Calu3 (cell line): ENCODE measurements around the gene PKP3. TPM values are rescaled to one million over a fixed set of nuclear protein-coding genes. Genes with fewer than 3 reads are reported as not detected.

Experiments used
- BruUV-seq: library from RNA; stranded (reverse); fragments of 400-500 nt; replicated peaks from 2 replicates; lab custom pipeline; 2021; lab: Mats Ljungman, UMichigan
- CTCF ChIA-PET: fragments of 300-600 bp; sonication (Branson Sonifier 250); formaldehyde crosslinking; loops from one replicate; lab custom pipeline; 2022; ENCODE audit warnings: antibody characterized with exemption; lab: Charles Lee
- DNase-seq: peaks from one replicate; pipeline ENCODE4 v3.0.0; 2022
- H3K27ac Mint-ChIP-seq: one replicate; pipeline ENCODE4 v1.8.0; 2022; ENCODE audit warnings: mixed read lengths; ENCODE audit not compliant: unreplicated experiment
- H3K27me3 Mint-ChIP-seq: one replicate; pipeline ENCODE4 v1.8.0; 2022; ENCODE audit warnings: mixed read lengths; ENCODE audit not compliant: unreplicated experiment
- H3K36me3 Mint-ChIP-seq: one replicate; pipeline ENCODE4 v1.8.0; 2022; ENCODE audit warnings: mild to moderate bottlenecking, moderate library complexity, mixed read lengths; ENCODE audit not compliant: insufficient read depth, unreplicated experiment
- H3K4me1 Mint-ChIP-seq: one replicate; pipeline ENCODE4 v1.8.0; 2022; ENCODE audit warnings: mild to moderate bottlenecking, low read depth, mixed read lengths; ENCODE audit not compliant: unreplicated experiment
- H3K4me3 Mint-ChIP-seq: one replicate; pipeline ENCODE4 v1.8.0; 2022; ENCODE audit warnings: mild to moderate bottlenecking, low read depth, moderate library complexity, mixed read lengths; ENCODE audit not compliant: unreplicated experiment
- H3K9me3 Mint-ChIP-seq: one replicate; pipeline ENCODE4 v1.8.0; 2022; ENCODE audit warnings: low read depth, mixed read lengths; ENCODE audit not compliant: unreplicated experiment
- CTCF ChIP-seq: fragments of 200-600 bp; IDR thresholded peaks from one replicate; pipeline ENCODE4 v1.8.0; 2022; ENCODE audit warnings: antibody characterized with exemption; ENCODE audit not compliant: unreplicated experiment
- intact Hi-C: fragments of 100-400 bp; cut with micrococcal nuclease; formaldehyde crosslinking; loops from one replicate; pipeline ENCODE4 v1.10.0; 2022; ENCODE audit not compliant: unreplicated experiment
- total RNA-seq: library from RNA; stranded (reverse); gene quantifications from 2 replicates; pipeline ENCODE4 v1.2.3, GENCODE V29; 2022

PKP3 gene
- total RNA-seq, 1 experiment from 2014 or later = 128 TPM

DNA sequence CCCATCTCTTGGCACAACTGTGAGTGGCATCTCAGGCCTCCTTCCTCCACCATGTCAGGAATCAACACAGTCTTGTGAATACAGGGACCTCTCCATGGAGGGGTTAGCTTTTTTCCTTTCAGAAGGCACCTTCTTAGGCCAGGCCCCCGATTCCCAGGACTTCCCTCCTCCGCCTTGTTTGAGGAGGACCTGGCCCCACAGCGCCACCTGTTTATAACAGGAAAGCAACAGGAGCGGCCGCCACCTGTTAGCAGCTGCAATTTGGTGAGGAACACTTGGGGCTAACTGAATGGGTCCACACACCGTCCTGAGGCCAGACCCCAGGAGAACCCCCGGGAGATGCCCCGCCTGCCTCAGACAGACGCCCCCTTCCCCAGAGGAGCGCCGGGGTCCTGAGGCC, 3.8 kb upstream of the PKP3 start:
- CTCF ChIA-PET = no interaction called here
- Mint-ChIP-seq H3K27me3 (peaks cover 25% of the 10 kb centered on the region), H3K9me3 (no peaks in the 10 kb centered on the region), H3K4me3 (no peak overlapping the region), H3K27ac (no peak overlapping the region), H3K36me3 (peaks cover 21% of the 10 kb centered on the region), H3K4me1 (peaks cover 10% of the 10 kb centered on the region)
- intact Hi-C loops = no loop called here
- DNase-seq = no peak
- BruUV-seq = no TSS peak
- TF ChIP-seq CTCF = peak; percentile 25

DNA sequence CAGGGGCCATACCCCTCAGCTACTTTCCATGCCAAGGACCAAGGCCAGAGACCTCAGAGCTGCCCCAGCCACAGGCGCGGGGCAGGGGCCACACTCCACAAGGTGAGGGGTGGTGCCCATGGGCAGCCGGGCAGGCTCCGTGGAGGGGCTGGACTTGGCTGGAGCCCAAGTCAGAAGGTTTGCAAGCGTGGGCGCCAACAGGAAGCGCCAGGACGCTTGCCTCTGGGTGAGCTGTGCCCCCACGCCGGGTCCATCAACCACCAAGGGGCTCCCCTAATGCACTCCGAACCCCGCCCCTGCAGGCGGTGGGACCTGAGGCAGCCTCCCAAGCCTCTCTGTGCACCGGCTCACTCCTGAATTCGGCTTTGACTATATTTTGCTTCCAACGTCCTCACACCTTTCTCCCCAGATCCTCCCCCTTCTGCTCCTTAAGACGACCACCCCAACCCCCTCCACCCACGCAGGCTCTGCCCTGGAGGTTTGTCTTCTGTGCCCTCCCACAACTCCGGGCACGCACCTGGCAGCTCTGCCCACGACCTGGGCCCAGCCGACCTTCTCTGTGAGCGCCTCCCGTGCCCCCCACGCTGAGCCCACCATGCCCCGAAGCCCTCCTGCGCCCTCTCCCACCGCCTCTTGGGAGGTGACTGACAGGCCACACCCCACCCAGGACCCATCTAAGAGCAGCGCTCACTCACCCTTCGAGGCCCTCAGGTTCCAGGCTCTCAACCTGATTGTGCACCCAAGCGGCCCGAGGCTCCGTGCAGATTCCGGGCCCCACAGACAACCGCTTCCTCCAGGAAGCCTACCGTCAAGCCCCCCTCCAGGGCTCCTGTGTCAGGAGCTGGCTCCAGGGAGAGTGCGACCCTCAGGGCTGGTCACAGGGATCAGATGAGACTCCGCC, 2.6 kb upstream of the PKP3 start:
- DNase-seq = no peak
- peaks cover 31% of the 10 kb centered on the region for H3K36me3 Mint-ChIP-seq
- no peak overlapping the region for H3K4me3 Mint-ChIP-seq
- CTCF ChIA-PET = interaction anchor here (0.6 kb wide), 1 partner anchor 79 kb away, joined by 3 read pairs; no protein-coding TSS in a partner anchor
- H3K4me1 Mint-ChIP-seq = peaks cover 17% of the 10 kb centered on the region
- intact Hi-C loops = no loop called here
- peaks cover 25% of the 10 kb centered on the region for H3K27me3 Mint-ChIP-seq
- no peak for TF ChIP-seq CTCF
- H3K9me3 Mint-ChIP-seq = no peaks in the 10 kb centered on the region
- no TSS peak for BruUV-seq
- no peak overlapping the region for H3K27ac Mint-ChIP-seq

DNA sequence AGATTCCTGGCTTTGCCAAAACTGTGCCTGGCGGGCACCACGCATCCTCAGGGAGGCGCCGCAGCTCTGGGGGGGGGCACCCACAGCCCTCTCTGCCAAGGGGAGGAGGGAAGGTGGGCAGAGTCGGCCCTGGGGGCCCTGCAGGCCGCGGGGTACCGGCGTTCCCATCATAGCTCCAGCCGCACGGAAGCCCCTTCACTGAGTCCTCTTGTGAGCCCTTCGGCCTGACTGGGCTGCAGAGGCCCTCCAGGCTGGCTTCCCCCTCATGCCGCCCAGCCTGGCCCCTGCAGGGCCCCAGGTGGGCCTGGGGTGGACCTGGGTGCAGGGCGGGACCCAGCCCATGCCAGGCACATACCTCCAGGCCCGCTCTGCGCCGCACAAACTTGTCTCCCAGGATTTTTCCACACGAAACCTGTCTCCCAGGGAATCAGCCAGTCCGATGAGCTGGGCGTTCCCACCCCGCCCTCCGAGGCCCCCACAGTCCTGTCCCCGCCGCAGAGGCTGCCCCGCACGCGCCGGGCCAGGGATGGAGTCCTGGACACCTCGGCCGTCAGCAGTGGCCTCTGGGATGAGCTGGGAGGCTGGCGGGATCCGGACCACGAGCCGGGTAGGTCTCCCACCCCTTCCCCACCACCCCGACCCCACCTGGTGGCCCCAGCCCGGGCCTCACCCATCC, 1.8 kb upstream of the PKP3 start:
- Mint-ChIP-seq H3K9me3 (no peaks in the 10 kb centered on the region), H3K27me3 (peaks cover 23% of the 10 kb centered on the region), H3K36me3 (peaks cover 35% of the 10 kb centered on the region), H3K27ac (no peak overlapping the region), H3K4me1 (peaks cover 17% of the 10 kb centered on the region), H3K4me3 (no peak overlapping the region)
- intact Hi-C loops = no loop called here
- BruUV-seq = no TSS peak
- DNase-seq = no peak
- CTCF ChIA-PET = interaction anchor here (0.6 kb wide), 1 partner anchor 80 kb away, joined by 3 read pairs; no protein-coding TSS in a partner anchor
- no peak for TF ChIP-seq CTCF

DNA sequence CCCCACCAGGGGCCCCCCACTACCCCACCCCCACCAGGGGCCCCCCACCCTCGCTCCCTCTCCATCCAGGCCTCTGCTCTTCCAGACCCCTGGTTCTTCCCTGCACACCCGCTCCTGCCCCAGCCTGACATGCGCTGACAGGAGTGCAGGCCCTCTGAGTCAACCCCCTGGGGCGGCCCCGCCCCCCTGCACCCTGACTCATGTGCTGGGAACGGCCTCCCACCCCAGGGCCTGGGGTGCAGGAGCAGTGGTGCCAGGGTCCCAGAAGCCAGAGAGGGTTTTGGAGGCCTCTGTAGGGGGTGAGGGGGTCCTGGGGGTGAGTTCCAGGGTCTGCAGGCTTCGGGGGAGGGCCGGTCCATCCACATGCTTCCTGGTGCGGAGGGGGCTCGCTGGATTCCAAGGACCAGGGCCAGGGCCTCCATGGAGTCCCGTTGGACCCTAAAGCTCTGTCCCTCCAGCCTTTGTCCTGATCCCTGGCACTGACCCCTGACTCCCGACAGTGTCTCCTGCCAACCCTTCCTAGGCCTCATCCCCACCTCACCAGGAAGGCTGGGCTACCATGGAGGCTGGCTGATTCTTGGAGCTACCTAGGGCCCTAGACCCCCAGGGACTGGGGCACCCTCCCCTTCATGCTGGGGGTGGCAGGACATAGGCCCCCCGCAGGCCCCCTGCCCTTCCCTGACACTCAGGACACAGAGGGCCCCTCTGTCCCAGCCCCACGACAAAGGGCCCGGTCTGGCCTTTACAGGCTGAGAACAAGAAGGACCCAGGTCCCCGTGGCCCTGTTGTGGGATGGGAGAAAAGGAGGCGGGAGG, 583 bp upstream of the PKP3 start:
- CTCF ChIA-PET = interaction anchor here (0.7 kb wide), 2 partner anchors 54 to 113 kb away, joined by 3 to 4 read pairs; no protein-coding TSS in a partner anchor
- H3K27me3 Mint-ChIP-seq = peaks cover 11% of the 10 kb centered on the region
- H3K27ac Mint-ChIP-seq = peak overlapping the region; percentile 85
- no peaks in the 10 kb centered on the region for H3K9me3 Mint-ChIP-seq
- peaks cover 41% of the 10 kb centered on the region for H3K36me3 Mint-ChIP-seq
- intact Hi-C loops = no loop called here
- BruUV-seq = no TSS peak
- peak overlapping the region; percentile 95 for H3K4me3 Mint-ChIP-seq
- H3K4me1 Mint-ChIP-seq = peaks cover 17% of the 10 kb centered on the region
- peak; percentile 94 for DNase-seq
- no peak for TF ChIP-seq CTCF
